GM10266 (cell line): Measurements from ENCODE around the gene TEX10.

Source experiments
- DNase-seq: peaks from one replicate; pipeline ENCODE4 v3.0.0; 2012; ENCODE audit errors: extremely low spot score
- CTCF ChIP-seq: IDR thresholded peaks from 2 replicates; pipeline ENCODE4 v1.5.1; 2012; ENCODE audit warnings: mild to moderate bottlenecking, low read depth; ENCODE audit not compliant: control insufficient read depth, insufficient read depth; ENCODE audit errors: missing control alignments

Gene TEX10

GRCh38 chr9:100298378-100298777, 54.4 kb downstream of the TEX10 start:
- no peak for DNase-seq
- TF ChIP-seq CTCF: no peak

GRCh38 chr9:100296407-100296806, 56.3 kb downstream of the TEX10 start:
- no peak for DNase-seq
- TF ChIP-seq CTCF: no peak

- TF ChIP-seq CTCF: no peak
- no peak for DNase-seq
Measured at GRCh38 chr9:100295240-100295639, 57.5 kb downstream of the TEX10 start.

GRCh38 chr9:100294806-100295205, 57.9 kb downstream of the TEX10 start:
- no peak for DNase-seq
- TF ChIP-seq CTCF: no peak

- TF ChIP-seq CTCF: no peak
- DNase-seq: no peak
Measured at GRCh38 chr9:100294341-100294740, 58.4 kb downstream of the TEX10 start.

- TF ChIP-seq CTCF: no peak
- no peak for DNase-seq
Measured at GRCh38 chr9:100292414-100292813, 60.3 kb downstream of the TEX10 start.

GRCh38 chr9:100290714-100291113, 62.0 kb downstream of the TEX10 start:
- no peak for DNase-seq
- TF ChIP-seq CTCF: no peak
